Lower leg skin (tissue), 3 donors: ENCODE results near the gene HHLA2.

Experiments
- CTCF ChIP-seq, 3 donors: fragments of 450-650 bp; IDR thresholded peaks; one replicate each; pipeline ENCODE4 v1.5.1; 2016; ENCODE audit warnings: antibody characterized with exemption in 3 of 3, mild to moderate bottlenecking in 3 of 3, moderate library complexity in 2 of 3
- POLR2A ChIP-seq, 2 donors: fragments of 450-650 bp; IDR thresholded peaks; one replicate each; pipeline ENCODE4 v1.6.1; 2016 to 2017; ENCODE audit warnings: antibody characterized with exemption in 2 of 2, mild to moderate bottlenecking in 1 of 2, moderate library complexity in 1 of 2

GRCh38 chr3:108415661-108416060 lies 119.3 kb downstream of the HHLA2 start:
- no peak for TF ChIP-seq CTCF (IDR thresholded peaks at IDR 0.05)
- TF ChIP-seq POLR2A (IDR thresholded peaks at IDR 0.05), result no peak
